Common myeloid progenitor, CD34-positive (primary cell): ENCODE measurements around the gene PMPCA.
"Not testable (repeated sequence)": the region's sequence is repeated elsewhere in the genome, so short reads cannot be mapped to it uniquely, and the experiment has no call there.

Experiments used
- CTCF ChIA-PET: fragments of 350-600 bp; sonication (Branson Sonifier 250); formaldehyde crosslinking; loops from one replicate; lab custom pipeline; 2021; ENCODE audit warnings: antibody characterized with exemption; lab: Charles Lee
- POLR2A ChIA-PET: fragments of 350-600 bp; sonication (Branson Sonifier 250); formaldehyde crosslinking; loops from one replicate; lab custom pipeline; 2021; ENCODE audit warnings: antibody characterized with exemption; lab: Charles Lee
- DNase-seq, 3 donors: peaks; one replicate each; pipeline versions ENCODE4 v3.0.0 to v3.0.0-alpha.2; 2013
- H3K27ac ChIP-seq, 2 experiments: 1 replicate in 1 of 2; 2 replicates in 1 of 2; pipeline ENCODE4 v1.7.0; 2013; ENCODE audit warnings: inconsistent platforms in 2 of 2, low read length in 2 of 2, mild to moderate bottlenecking in 2 of 2, low read depth in 1 of 2, moderate library complexity in 1 of 2; ENCODE audit not compliant: severe bottlenecking in 2 of 2, insufficient read depth in 1 of 2, poor library complexity in 1 of 2
- H3K27me3 ChIP-seq, 5 experiments: replicated peaks in 2 of 5; 1 replicate in 3 of 5; 2 replicates in 2 of 5; pipeline versions ENCODE4 v1.6.1 to v1.7.0; 2013; ENCODE audit warnings: low read length in 4 of 5, mild to moderate bottlenecking in 2 of 5, moderate library complexity in 2 of 5, inconsistent platforms in 1 of 5; ENCODE audit not compliant: insufficient read depth in 5 of 5, control insufficient read depth in 4 of 5
- H3K36me3 ChIP-seq, 4 experiments: 1 replicate in 2 of 4; 2 replicates in 2 of 4; pipeline versions ENCODE4 v1.6.1 to v1.7.0; 2013; ENCODE audit warnings: low read length in 3 of 4, control low read depth in 1 of 4, mild to moderate bottlenecking in 1 of 4; ENCODE audit not compliant: control insufficient read depth in 4 of 4, insufficient read depth in 4 of 4
- H3K4me1 ChIP-seq, 4 experiments: 1 replicate in 3 of 4; 2 replicates in 1 of 4; pipeline versions ENCODE4 v1.6.1 to v1.7.1; 2013; ENCODE audit warnings: low read length in 3 of 4, mild to moderate bottlenecking in 3 of 4, control low read depth in 1 of 4, inconsistent platforms in 1 of 4, moderate library complexity in 1 of 4; ENCODE audit not compliant: control insufficient read depth in 4 of 4, insufficient read depth in 4 of 4; ENCODE audit errors: control extremely low read depth in 1 of 4
- H3K4me3 ChIP-seq, 7 experiments: 1 replicate in 4 of 7; 2 replicates in 3 of 7; pipeline versions ENCODE4 v1.5.1 to v1.7.0; 2013; ENCODE audit warnings: mild to moderate bottlenecking in 7 of 7, low read length in 6 of 7, moderate library complexity in 6 of 7, inconsistent platforms in 2 of 7, low read depth in 2 of 7, control low read depth in 1 of 7; ENCODE audit not compliant: insufficient read depth in 4 of 7, control insufficient read depth in 1 of 7; ENCODE audit errors: extremely low read depth in 1 of 7
- H3K9me3 ChIP-seq, 5 experiments: 1 replicate in 4 of 5; 2 replicates in 1 of 5; pipeline versions ENCODE4 v1.6.1 to v1.7.1; 2013; ENCODE audit warnings: low read length in 4 of 5, mild to moderate bottlenecking in 2 of 5, inconsistent platforms in 1 of 5, low read depth in 1 of 5, moderate library complexity in 1 of 5; ENCODE audit not compliant: control insufficient read depth in 4 of 5, insufficient read depth in 2 of 5; ENCODE audit errors: control extremely low read depth in 1 of 5
- WGBS: methylation state at CpG from one replicate; pipeline ENCODE4 v1.1.5; 2013; ENCODE audit not compliant: insufficient coverage; 5-methylcytosine and 5-hydroxymethylcytosine counted together

Gene PMPCA

GRCh38 chr9:136403915-136404800, 6.3 kb upstream of the PMPCA start:
- 90% methylated on average over 26 of the region's 32 CpGs for WGBS
- Histone ChIP-seq H3K27me3 (no peaks in the 10 kb centered on the region), H3K9me3 (no peaks in the 10 kb centered on the region), H3K4me1 (peaks cover 0 to 19% (median 13%) of the 10 kb centered on the region in 4 experiments), H3K36me3 (peaks cover 5 to 65% (median 45%) of the 10 kb centered on the region in 4 experiments), H3K27ac (no peak overlapping the region), H3K4me3 (no peak overlapping the region)
- POLR2A ChIA-PET = interaction anchor here (0.6 to 0.7 kb wide), 3 partner anchors 40 to 100 kb away, joined by 3 to 4 read pairs (median 3); partner anchors contain the start of gene DNLZ
- CTCF ChIA-PET = interaction anchor here (0.6 to 1.7 kb wide), 4 partner anchors 41 to 1145 kb away, joined by 3 to 5 read pairs (median 4); partner anchors contain the start of gene DNLZ
- no peak for DNase-seq

- Histone ChIP-seq H3K9me3 (no peaks in the 10 kb centered on the region), H3K27ac (no peak overlapping the region), H3K27me3 (no peaks in the 10 kb centered on the region), H3K36me3 (peaks cover 5 to 65% (median 45%) of the 10 kb centered on the region in 4 experiments), H3K4me3 (no peak overlapping the region), H3K4me1 (peaks cover 0 to 19% (median 13%) of the 10 kb centered on the region in 4 experiments)
- POLR2A ChIA-PET = interaction anchor here (0.6 kb wide), 1 partner anchor 100 kb away, joined by 3 read pairs; no protein-coding TSS in a partner anchor
- CTCF ChIA-PET = interaction anchor here (1.3 kb wide), 1 partner anchor 41 kb away, joined by 4 read pairs; the partner anchor contains the start of gene DNLZ
- DNase-seq = no peak
- WGBS = 93% methylated on average over 14 of the region's 14 CpGs
Observed at GRCh38 chr9:136404801-136405136, 5.7 kb upstream of the PMPCA start.

GRCh38 chr9:136405481-136405880, 5.0 kb upstream of the PMPCA start:
- Histone ChIP-seq H3K9me3 (no peaks in the 10 kb centered on the region), H3K36me3 (peaks cover 5 to 65% (median 45%) of the 10 kb centered on the region in 4 experiments), H3K27ac (no peak overlapping the region), H3K4me3 (no peak overlapping the region), H3K4me1 (peaks cover 0 to 23% (median 12%) of the 10 kb centered on the region in 4 experiments), H3K27me3 (no peaks in the 10 kb centered on the region)
- 97% methylated on average over 4 of the region's 7 CpGs for WGBS
- DNase-seq = no peak
- CTCF ChIA-PET = interaction anchor here (1.1 to 1.3 kb wide), 2 partner anchors 42 to 92 kb away, joined by 3 to 4 read pairs; partner anchors contain the start of gene DNLZ
- POLR2A ChIA-PET = no interaction called here

GRCh38 chr9:136405904-136406303, 4.6 kb upstream of the PMPCA start:
- H3K27me3 ChIP-seq, H3K27ac ChIP-seq, H3K9me3 ChIP-seq, H3K4me3 ChIP-seq, DNase-seq, POLR2A ChIA-PET: not testable (repeated sequence)
- Histone ChIP-seq H3K36me3 (peaks cover 5 to 65% (median 45%) of the 10 kb centered on the region in 4 experiments), H3K4me1 (peaks cover 0 to 23% (median 10%) of the 10 kb centered on the region in 4 experiments)
- WGBS = 97% methylated on average over 10 of the region's 10 CpGs
- CTCF ChIA-PET = interaction anchor here (1.1 to 2.6 kb wide), 2 partner anchors 9 to 93 kb away, joined by 3 to 5 read pairs; no protein-coding TSS in a partner anchor

GRCh38 chr9:136407061-136407460, 3.4 kb upstream of the PMPCA start:
- WGBS = 97% methylated on average over 20 of the region's 28 CpGs
- CTCF ChIA-PET = interaction anchor here (2.6 kb wide), 1 partner anchor 10 kb away, joined by 5 read pairs; no protein-coding TSS in a partner anchor
- H3K9me3 ChIP-seq, H3K27me3 ChIP-seq, POLR2A ChIA-PET, H3K27ac ChIP-seq, DNase-seq, H3K4me3 ChIP-seq: not testable (repeated sequence)
- peaks cover 8 to 59% (median 42%) of the 10 kb centered on the region in 4 experiments for H3K36me3 ChIP-seq
- peaks cover 2 to 34% (median 21%) of the 10 kb centered on the region in 4 experiments for H3K4me1 ChIP-seq

- Histone ChIP-seq H3K27me3 (no peaks in the 10 kb centered on the region), H3K4me3 (no peak overlapping the region), H3K4me1 (peaks cover 2 to 36% (median 21%) of the 10 kb centered on the region in 4 experiments), H3K27ac (no peak overlapping the region), H3K36me3 (peaks cover 9 to 59% (median 39%) of the 10 kb centered on the region in 4 experiments), H3K9me3 (no peaks in the 10 kb centered on the region)
- ChIA-PET CTCF (interaction anchor here (2.6 kb wide), 1 partner anchor 11 kb away, joined by 5 read pairs; no protein-coding TSS in a partner anchor), POLR2A (no interaction called here)
- no peak for DNase-seq
- WGBS = 98% methylated on average over 6 of the region's 7 CpGs
Observed at GRCh38 chr9:136407911-136408310, 2.5 kb upstream of the PMPCA start.
